SK-N-DZ (cell line): Measurements from ENCODE around the gene EDC3.

Experiments used
- DNase-seq: peaks from one replicate; pipeline ENCODE4 v3.0.0-alpha.2; 2015; ENCODE audit warnings: low spot score

The EDC3 gene

GRCh38 chr15:74584204-74584603 lies 111.6 kb downstream of the EDC3 start:
- DNase-seq = no peak
